ENCODE measurements around the gene PNMA5. TPM values are rescaled to one million over a fixed set of nuclear protein-coding genes. Genes with fewer than 3 reads are reported as not detected.
"Not testable (repeated sequence)": the region's sequence is repeated elsewhere in the genome, so short reads cannot be mapped to it uniquely, and the experiment has no call there.

Gene PNMA5
- total RNA-seq, 1 donor, result not detected

DNA sequence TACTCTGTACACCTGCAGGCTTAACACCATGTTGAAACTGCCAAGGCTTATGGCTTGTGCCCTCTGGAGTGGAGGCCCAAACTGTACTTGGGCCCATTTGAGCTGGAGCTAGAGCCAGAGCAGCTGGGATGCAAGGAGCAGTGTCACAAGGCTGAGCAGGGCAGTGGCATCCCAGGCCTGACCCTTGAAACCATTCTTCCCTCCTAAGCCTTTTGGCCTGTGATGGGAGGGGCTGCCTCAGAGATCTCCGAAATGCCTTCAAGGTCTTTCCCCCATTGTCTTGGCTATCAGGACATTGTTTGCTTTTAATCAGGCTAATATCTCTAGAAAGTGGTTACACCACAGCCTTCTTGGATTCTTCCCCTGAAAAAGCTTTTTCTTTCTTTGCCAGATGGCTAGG, 10.9 kb upstream of the PNMA5 start:
- TF ChIP-seq, protein P1, sequence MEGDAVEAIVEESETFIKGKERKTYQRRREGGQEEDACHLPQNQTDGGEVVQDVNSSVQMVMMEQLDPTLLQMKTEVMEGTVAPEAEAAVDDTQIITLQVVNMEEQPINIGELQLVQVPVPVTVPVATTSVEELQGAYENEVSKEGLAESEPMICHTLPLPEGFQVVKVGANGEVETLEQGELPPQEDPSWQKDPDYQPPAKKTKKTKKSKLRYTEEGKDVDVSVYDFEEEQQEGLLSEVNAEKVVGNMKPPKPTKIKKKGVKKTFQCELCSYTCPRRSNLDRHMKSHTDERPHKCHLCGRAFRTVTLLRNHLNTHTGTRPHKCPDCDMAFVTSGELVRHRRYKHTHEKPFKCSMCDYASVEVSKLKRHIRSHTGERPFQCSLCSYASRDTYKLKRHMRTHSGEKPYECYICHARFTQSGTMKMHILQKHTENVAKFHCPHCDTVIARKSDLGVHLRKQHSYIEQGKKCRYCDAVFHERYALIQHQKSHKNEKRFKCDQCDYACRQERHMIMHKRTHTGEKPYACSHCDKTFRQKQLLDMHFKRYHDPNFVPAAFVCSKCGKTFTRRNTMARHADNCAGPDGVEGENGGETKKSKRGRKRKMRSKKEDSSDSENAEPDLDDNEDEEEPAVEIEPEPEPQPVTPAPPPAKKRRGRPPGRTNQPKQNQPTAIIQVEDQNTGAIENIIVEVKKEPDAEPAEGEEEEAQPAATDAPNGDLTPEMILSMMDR (IDR thresholded peaks at IDR 0.05; ENCODE audit: insufficient read depth, low read depth, low read length), result no peak
- DNase-seq (ENCODE audit: low read depth), result no peak
- H3K4me3 ChIP-seq (ENCODE audit: low read depth, low read length), result no peak overlapping the region

- TF ChIP-seq, protein P1 (IDR thresholded peaks at IDR 0.05; ENCODE audit: insufficient read depth, low read depth, low read length), result no peak
- no peak overlapping the region for H3K4me3 ChIP-seq (ENCODE audit: low read depth, low read length)
- DNase-seq (ENCODE audit: low read depth), result no peak
Measured at GRCh38 chrX:153003981-153004380, 10.1 kb upstream of the PNMA5 start.

- not testable (repeated sequence) for DNase-seq (ENCODE audit: low read depth); H3K4me3 ChIP-seq (ENCODE audit: low read depth, low read length)
Measured at GRCh38 chrX:153002182-153002581, 8.3 kb upstream of the PNMA5 start.

- H3K4me3 ChIP-seq (ENCODE audit: low read depth, low read length), result no peak overlapping the region
- TF ChIP-seq, protein P1 (IDR thresholded peaks at IDR 0.05; ENCODE audit: insufficient read depth, low read depth, low read length), result no peak
- no peak for DNase-seq (ENCODE audit: low read depth)
Measured at GRCh38 chrX:152997337-152997736, 3.4 kb upstream of the PNMA5 start.

GRCh38 chrX:152992115-152992514, 1.8 kb downstream of the PNMA5 start:
- TF ChIP-seq, protein P1 (IDR thresholded peaks at IDR 0.05; ENCODE audit: insufficient read depth, low read depth, low read length), result no peak
- no peak overlapping the region for H3K4me3 ChIP-seq (ENCODE audit: low read depth, low read length)
- no peak for DNase-seq (ENCODE audit: low read depth)

DNA sequence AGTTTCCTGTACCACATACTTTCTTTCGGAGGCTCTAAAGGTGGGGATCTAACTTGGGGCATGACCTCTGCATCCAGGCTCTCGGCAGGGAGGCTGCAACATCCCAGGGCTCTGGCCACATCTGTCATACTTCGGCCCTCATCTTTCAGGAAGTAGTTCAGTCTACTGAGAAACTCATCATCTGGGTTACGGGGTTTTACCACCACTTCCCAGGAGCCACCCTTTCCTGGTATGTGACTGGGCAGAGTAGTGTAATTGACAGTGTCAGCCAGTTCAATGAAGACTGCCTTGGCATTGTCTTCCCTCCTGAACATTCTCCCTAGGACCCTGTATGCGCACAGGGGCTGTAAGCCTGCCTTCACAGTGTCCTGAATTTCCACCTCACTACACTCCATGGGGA, 2.8 kb downstream of the PNMA5 start:
- DNase-seq (ENCODE audit: low read depth), result no peak
- no peak overlapping the region for H3K4me3 ChIP-seq (ENCODE audit: low read depth, low read length)
- TF ChIP-seq, protein P1 (IDR thresholded peaks at IDR 0.05; ENCODE audit: insufficient read depth, low read depth, low read length), result no peak

DNA sequence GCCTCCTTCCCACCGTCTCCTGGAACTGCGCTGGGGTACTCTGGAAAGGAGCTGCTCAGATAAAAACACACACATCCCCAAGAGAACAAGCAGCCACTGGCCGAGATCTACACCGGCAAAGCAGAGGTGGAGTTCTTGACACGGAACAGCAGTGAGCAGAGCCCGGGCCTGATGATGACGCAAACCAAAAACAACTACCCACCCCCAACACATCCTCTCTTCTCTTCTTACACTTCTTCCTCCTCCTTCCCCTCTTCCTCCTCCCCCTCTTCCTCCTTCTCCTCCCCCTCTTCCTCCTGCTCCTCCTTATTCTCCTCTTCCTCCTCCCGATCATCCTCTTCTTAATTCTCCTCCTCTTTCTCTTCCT, 4.6 kb downstream of the PNMA5 start:
- H3K4me3 ChIP-seq (ENCODE audit: low read depth, low read length), result no peak overlapping the region
- TF ChIP-seq, protein P1 (IDR thresholded peaks at IDR 0.05; ENCODE audit: insufficient read depth, low read depth, low read length), result no peak

More for the DNA sequence above, 4.6 kb downstream of the PNMA5 start:
- peak; percentile 10 for DNase-seq (ENCODE audit: low read depth)
